Kidney (tissue), 14 donors: Measurements from ENCODE around the gene BRD9. TPM values are rescaled to one million over a fixed set of nuclear protein-coding genes. Genes with fewer than 3 reads are reported as not detected.

Source experiments
- DNase-seq, 5 donors: peaks; one replicate each; pipeline ENCODE4 v3.0.0-alpha.2; 2013 to 2020
- FAIRE-seq: peaks from 2 replicates; lab custom pipeline; 2012; peaks lifted over from hg19 to GRCh38; lab: Jason Lieb, UNC
- H3K27ac ChIP-seq, 2 donors: one replicate each; pipeline ENCODE4 v1.7.0; 2013; ENCODE audit warnings: low read depth in 2 of 2, low read length in 2 of 2, inconsistent platforms in 1 of 2
- H3K27me3 ChIP-seq: one replicate; pipeline ENCODE4 v1.7.1; 2013; ENCODE audit warnings: low read length, inconsistent platforms; ENCODE audit not compliant: control insufficient read depth, insufficient read depth
- H3K36me3 ChIP-seq, 3 donors: one replicate each; pipeline versions ENCODE4 v1.7.0 to v1.7.1; 2013; ENCODE audit warnings: low read length in 3 of 3, control low read depth in 1 of 3, inconsistent platforms in 1 of 3; ENCODE audit not compliant: insufficient read depth in 3 of 3, control insufficient read depth in 2 of 3
- H3K4me1 ChIP-seq, 3 donors: one replicate each; pipeline versions ENCODE4 v1.7.0 to v1.7.1; 2013; ENCODE audit warnings: low read length in 3 of 3, inconsistent platforms in 1 of 3, low read depth in 1 of 3; ENCODE audit not compliant: control insufficient read depth in 2 of 3, insufficient read depth in 2 of 3
- H3K4me3 ChIP-seq, 3 donors: one replicate each; pipeline versions ENCODE4 v1.7.0 to v1.8.1; 2013; ENCODE audit warnings: low read length in 3 of 3, control low read depth in 1 of 3, inconsistent platforms in 1 of 3
- H3K9ac ChIP-seq, 3 donors: one replicate each; pipeline versions ENCODE4 v1.7.0 to v1.7.1; 2013; ENCODE audit warnings: low read length in 3 of 3, control low read depth in 1 of 3, inconsistent platforms in 1 of 3
- H3K9me3 ChIP-seq, 3 donors: one replicate each; pipeline versions ENCODE4 v1.7.0 to v1.7.1; 2013; ENCODE audit warnings: low read length in 3 of 3, control low read depth in 1 of 3, inconsistent platforms in 1 of 3; ENCODE audit not compliant: control insufficient read depth in 2 of 3, insufficient read depth in 1 of 3
- intact Hi-C: fragments of 100-400 bp; cut with DNase I; formaldehyde crosslinking; loops from one replicate; pipeline ENCODE4 v1.11.1; 2022
- polyA plus RNA-seq: library from polyadenylated mRNA; stranded (reverse); fragments of 350-450 nt; fragmentation: Illumina TruSeq; extraction: RNeasy Lipid Tissue Mini Kit (QIAGEN cat#74804); gene quantifications from one replicate; pipeline ENCODE4 v1.2.3, GENCODE V29; 2014; ENCODE audit warnings: low read depth, low replicate concordance; ENCODE audit not compliant: insufficient read depth
- total RNA-seq: library from RNA; stranded (reverse); fragmentation: NEBNext Ultra II Directional; extraction: Animal tissue kit (Norgen Biotek cat#: 25700); gene quantifications from one replicate; pipeline ENCODE4 v1.2.1, GENCODE V29; 2021
- TF ChIP-seq, protein P1 (sequence below): IDR thresholded peaks from 3 replicates; pipeline ENCODE4 v1.5.1; 2012; ENCODE audit warnings: mild to moderate bottlenecking, moderate library complexity, borderline replicate concordance; ENCODE audit not compliant: insufficient read depth; ENCODE audit errors: extremely low read depth
- donor health status: control.
- donor health status: control.
- donor health status: control.
- donor health status: control.
- donor health status: control.
- donor health status: DM: yes; HTN: yes; CAD: no.
- donor health status: Normal renal cell carcinoma (clear cell type).

Gene BRD9
- total and polyA plus RNA-seq, 2 donors from 2014 or later, result 17.5 to 38.0 TPM

DNA sequence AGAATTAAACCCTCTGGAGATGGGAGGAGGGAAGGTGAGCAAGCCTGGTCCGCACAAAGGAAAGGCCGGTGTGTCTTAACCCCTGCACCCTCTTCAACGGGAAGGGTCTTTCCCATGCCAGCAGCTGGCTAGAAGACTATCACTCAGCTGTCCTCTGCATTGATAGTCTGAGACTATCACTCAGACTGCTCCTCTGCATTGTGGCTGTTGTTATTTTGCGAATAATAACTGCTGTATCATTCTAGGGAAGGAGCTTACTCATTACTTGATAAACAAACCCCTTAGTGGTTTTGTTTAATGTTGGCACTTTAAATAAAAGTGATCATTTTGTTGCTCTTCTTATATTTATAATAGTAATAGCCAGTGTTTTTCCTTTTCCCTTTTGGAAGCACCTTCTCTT, 8.2 kb upstream of the BRD9 start:
- TF ChIP-seq, protein P1, sequence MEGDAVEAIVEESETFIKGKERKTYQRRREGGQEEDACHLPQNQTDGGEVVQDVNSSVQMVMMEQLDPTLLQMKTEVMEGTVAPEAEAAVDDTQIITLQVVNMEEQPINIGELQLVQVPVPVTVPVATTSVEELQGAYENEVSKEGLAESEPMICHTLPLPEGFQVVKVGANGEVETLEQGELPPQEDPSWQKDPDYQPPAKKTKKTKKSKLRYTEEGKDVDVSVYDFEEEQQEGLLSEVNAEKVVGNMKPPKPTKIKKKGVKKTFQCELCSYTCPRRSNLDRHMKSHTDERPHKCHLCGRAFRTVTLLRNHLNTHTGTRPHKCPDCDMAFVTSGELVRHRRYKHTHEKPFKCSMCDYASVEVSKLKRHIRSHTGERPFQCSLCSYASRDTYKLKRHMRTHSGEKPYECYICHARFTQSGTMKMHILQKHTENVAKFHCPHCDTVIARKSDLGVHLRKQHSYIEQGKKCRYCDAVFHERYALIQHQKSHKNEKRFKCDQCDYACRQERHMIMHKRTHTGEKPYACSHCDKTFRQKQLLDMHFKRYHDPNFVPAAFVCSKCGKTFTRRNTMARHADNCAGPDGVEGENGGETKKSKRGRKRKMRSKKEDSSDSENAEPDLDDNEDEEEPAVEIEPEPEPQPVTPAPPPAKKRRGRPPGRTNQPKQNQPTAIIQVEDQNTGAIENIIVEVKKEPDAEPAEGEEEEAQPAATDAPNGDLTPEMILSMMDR, result no peak
- no peak overlapping the region for H3K9ac ChIP-seq
- peaks cover 0 to 2% (median 0%) of the 10 kb centered on the region in 3 donors for H3K36me3 ChIP-seq
- H3K4me3 ChIP-seq, result no peak overlapping the region
- DNase-seq (peak in 1 of 5 donors; percentile 9), FAIRE-seq (no peak)
- no peaks in the 10 kb centered on the region for H3K4me1 ChIP-seq
- no peak overlapping the region for H3K27ac ChIP-seq
- H3K9me3 ChIP-seq, result no peaks in the 10 kb centered on the region
- no peaks in the 10 kb centered on the region for H3K27me3 ChIP-seq
- intact Hi-C loops, result loop anchor here (10.0 kb wide), 2 partner anchors 236 to 456 kb away; partner anchors contain the start of gene EXOC3

DNA sequence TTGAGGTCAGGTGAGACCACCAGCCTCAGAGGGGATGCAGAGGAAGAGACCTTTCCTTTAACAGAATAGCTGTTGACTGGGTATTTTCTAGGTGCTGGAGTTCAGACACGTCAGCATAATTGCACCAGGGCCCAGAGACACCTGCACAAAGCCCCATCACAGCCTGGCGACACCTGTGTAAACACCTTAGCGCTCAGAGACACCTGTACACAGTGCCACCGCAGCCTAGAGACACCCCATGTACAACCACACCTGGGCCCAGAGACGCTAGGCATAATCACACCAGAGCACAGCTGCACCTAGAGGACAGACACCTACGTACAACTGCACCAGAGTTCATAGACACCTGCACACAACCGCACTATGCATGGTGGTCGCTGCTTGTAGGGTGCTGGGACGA, 1.1 kb upstream of the BRD9 start:
- H3K9ac ChIP-seq, result no peak overlapping the region
- H3K36me3 ChIP-seq, result peaks cover 1 to 24% (median 8%) of the 10 kb centered on the region in 3 donors
- H3K4me3 ChIP-seq, result no peak overlapping the region
- no peak overlapping the region for H3K27ac ChIP-seq
- DNase-seq (no peak), FAIRE-seq (no peak)
- intact Hi-C loops, result no loop called here
- H3K9me3 ChIP-seq, result no peaks in the 10 kb centered on the region
- no peaks in the 10 kb centered on the region for H3K27me3 ChIP-seq
- H3K4me1 ChIP-seq, result peaks cover 0 to 20% (median 4%) of the 10 kb centered on the region in 3 donors
- TF ChIP-seq, protein P1, result no peak

DNA sequence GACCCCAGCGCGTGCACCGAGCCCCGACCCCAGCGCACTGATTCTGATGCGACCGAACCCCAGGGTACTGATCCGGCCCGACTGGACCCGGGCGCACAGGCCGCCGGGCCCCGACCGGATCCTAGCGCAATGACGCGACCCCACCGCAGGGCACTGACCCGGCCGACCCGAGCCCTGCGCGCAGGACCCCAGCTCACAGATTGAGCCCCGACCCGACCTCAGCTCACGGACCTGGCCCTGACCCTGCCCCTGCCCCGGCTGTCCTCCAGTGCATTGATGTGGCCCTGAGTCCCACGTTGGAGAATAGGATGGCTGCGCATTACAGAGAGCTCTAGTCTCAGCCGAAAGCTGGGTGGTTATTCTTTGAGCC, 521 bp upstream of the BRD9 start:
- DNase-seq, result no peak
- no peaks in the 10 kb centered on the region for H3K27me3 ChIP-seq
- no peaks in the 10 kb centered on the region for H3K9me3 ChIP-seq
- TF ChIP-seq, protein P1, result no peak
- peaks cover 0 to 20% (median 4%) of the 10 kb centered on the region in 3 donors for H3K4me1 ChIP-seq
- no peak for FAIRE-seq
- no peak overlapping the region for H3K27ac ChIP-seq
- intact Hi-C loops, result no loop called here
- H3K9ac ChIP-seq, result no peak overlapping the region
- peak overlapping the region; percentile 46 to 83 (median 58) for H3K4me3 ChIP-seq
- H3K36me3 ChIP-seq, result peaks cover 5 to 28% (median 10%) of the 10 kb centered on the region in 3 donors
